Progenitor cell of endocrine pancreas (in vitro differentiated cells): Measurements from ENCODE around the gene ADM2. TPM values are rescaled to one million over a fixed set of nuclear protein-coding genes. Genes with fewer than 3 reads are reported as not detected.
A peak's percentile ranks its signal among the peaks of the same experiment; 100 is the strongest.
"Not testable (repeated sequence)": the region's sequence is repeated elsewhere in the genome, so short reads cannot be mapped to it uniquely, and the experiment has no call there.

Source experiments
- DNase-seq: peaks from one replicate; pipeline ENCODE4 v3.0.0; 2021; ENCODE audit warnings: low spot score; ENCODE audit not compliant: unreplicated experiment
- H3K27ac Mint-ChIP-seq: 2 replicates; pipeline ENCODE4 v1.8.0; 2021; ENCODE audit warnings: mild to moderate bottlenecking, moderate library complexity, mixed read lengths
- H3K27me3 Mint-ChIP-seq: 2 replicates; pipeline ENCODE4 v1.8.0; 2021; ENCODE audit warnings: mixed read lengths
- H3K36me3 Mint-ChIP-seq: 2 replicates; pipeline ENCODE4 v1.8.0; 2022; ENCODE audit warnings: mixed read lengths; ENCODE audit not compliant: insufficient read depth
- H3K4me1 Mint-ChIP-seq: 2 replicates; pipeline ENCODE4 v1.8.0; 2021; ENCODE audit warnings: low read depth, mixed read lengths
- H3K4me3 Mint-ChIP-seq: 2 replicates; pipeline ENCODE4 v1.8.0; 2021; ENCODE audit warnings: low read depth, mild to moderate bottlenecking, moderate library complexity, mixed read lengths
- H3K9me3 Mint-ChIP-seq: 2 replicates; pipeline ENCODE4 v1.8.0; 2021; ENCODE audit warnings: low read depth, mixed read lengths
- CTCF ChIP-seq: fragments of 200-600 bp; sonication (generic); IDR thresholded peaks from one replicate; pipeline ENCODE4 v1.5.0; 2021; ENCODE audit warnings: antibody characterized with exemption, mild to moderate bottlenecking; ENCODE audit not compliant: unreplicated experiment
- total RNA-seq: library from RNA; stranded (reverse); gene quantifications from 2 replicates; pipeline ENCODE4 v1.2.1, GENCODE V29; 2021

The ADM2 gene
- total RNA-seq, 1 donor from 2014 or later: 2.9 TPM

DNA sequence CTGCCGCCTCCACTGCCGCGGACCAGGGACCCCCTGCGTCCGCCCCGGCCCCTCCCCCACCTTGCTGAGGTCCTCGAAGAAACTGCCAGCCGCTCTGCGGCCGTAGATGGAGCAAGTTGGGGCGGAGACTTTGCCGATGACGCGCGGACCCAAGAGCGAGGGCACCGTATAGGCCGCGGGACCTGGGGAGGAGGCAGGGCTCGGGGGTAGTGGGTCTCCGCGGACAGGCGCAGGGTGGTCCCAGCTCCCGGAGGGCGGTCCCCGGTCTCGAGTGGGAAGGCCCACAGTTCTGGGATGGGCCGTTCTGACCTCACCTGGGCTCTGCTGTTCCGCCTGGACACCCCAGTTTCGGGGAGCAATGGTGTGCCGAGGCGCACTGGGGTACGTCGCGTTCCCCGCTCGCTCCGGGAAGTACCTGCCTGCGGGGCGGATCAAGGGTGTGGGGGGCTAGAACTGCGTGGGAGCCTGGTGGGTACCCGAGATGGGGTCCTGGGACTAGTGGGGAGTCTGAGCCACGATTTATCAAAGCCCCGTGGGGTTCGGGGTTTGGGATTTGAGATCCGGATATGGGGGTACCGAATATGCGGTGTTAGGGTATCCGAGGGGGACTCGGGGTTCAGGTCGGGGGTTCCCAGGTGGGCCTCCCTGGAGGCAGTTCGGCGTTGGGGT, 49.7 kb downstream of the ADM2 start:
- H3K27ac Mint-ChIP-seq: no peak overlapping the region
- peaks cover 14% of the 10 kb centered on the region for H3K4me1 Mint-ChIP-seq
- no peak for TF ChIP-seq CTCF
- H3K27me3 Mint-ChIP-seq: peaks cover 39% of the 10 kb centered on the region
- no peaks in the 10 kb centered on the region for H3K36me3 Mint-ChIP-seq
- H3K9me3 Mint-ChIP-seq: no peaks in the 10 kb centered on the region
- no peak for DNase-seq
- peak overlapping the region; percentile 26 for H3K4me3 Mint-ChIP-seq

DNA sequence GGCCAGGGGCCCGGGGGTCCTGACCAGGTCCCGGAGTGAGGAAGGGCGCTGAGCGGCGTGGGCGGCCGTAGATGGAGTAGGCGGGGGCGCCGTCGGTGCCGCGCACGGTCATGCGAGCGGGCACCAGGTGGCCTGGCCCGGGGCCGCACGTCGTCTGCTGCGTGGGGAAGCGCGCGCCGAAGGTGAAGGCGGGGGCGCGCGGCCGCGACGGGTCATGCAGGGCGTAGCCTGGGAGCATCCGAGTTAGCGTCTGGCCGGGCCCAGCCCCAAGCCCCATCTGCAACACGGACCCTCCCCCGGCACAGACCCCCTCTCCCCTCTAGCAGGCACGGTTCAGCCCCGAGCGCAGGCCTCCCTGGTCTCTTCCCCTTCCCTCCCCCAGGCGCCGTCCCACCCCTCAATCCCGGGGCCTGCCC, 50.2 kb downstream of the ADM2 start:
- H3K9me3 Mint-ChIP-seq: no peaks in the 10 kb centered on the region
- H3K27me3 Mint-ChIP-seq: peaks cover 39% of the 10 kb centered on the region
- no peak overlapping the region for H3K27ac Mint-ChIP-seq
- H3K4me1 Mint-ChIP-seq: peaks cover 14% of the 10 kb centered on the region
- TF ChIP-seq CTCF: no peak
- no peak for DNase-seq
- H3K4me3 Mint-ChIP-seq: no peak overlapping the region
- no peaks in the 10 kb centered on the region for H3K36me3 Mint-ChIP-seq

GRCh38 chr22:50531962-50532674, 50.8 kb downstream of the ADM2 start:
- Mint-ChIP-seq H3K27me3 (peaks cover 39% of the 10 kb centered on the region), H3K27ac (no peak overlapping the region), H3K36me3 (no peaks in the 10 kb centered on the region), H3K9me3 (no peaks in the 10 kb centered on the region), H3K4me1 (peaks cover 11% of the 10 kb centered on the region), H3K4me3 (peak overlapping the region; percentile 57)
- no peak for TF ChIP-seq CTCF
- DNase-seq: no peak

GRCh38 chr22:50532824-50533796, 51.8 kb downstream of the ADM2 start:
- H3K27me3 Mint-ChIP-seq: peaks cover 39% of the 10 kb centered on the region
- TF ChIP-seq CTCF: no peak
- H3K27ac Mint-ChIP-seq: peak overlapping the region; percentile 83
- peak overlapping the region; percentile 57 for H3K4me3 Mint-ChIP-seq
- H3K4me1 Mint-ChIP-seq: peaks cover 10% of the 10 kb centered on the region
- DNase-seq: no peak
- H3K9me3 Mint-ChIP-seq: no peaks in the 10 kb centered on the region
- H3K36me3 Mint-ChIP-seq: no peaks in the 10 kb centered on the region

DNA sequence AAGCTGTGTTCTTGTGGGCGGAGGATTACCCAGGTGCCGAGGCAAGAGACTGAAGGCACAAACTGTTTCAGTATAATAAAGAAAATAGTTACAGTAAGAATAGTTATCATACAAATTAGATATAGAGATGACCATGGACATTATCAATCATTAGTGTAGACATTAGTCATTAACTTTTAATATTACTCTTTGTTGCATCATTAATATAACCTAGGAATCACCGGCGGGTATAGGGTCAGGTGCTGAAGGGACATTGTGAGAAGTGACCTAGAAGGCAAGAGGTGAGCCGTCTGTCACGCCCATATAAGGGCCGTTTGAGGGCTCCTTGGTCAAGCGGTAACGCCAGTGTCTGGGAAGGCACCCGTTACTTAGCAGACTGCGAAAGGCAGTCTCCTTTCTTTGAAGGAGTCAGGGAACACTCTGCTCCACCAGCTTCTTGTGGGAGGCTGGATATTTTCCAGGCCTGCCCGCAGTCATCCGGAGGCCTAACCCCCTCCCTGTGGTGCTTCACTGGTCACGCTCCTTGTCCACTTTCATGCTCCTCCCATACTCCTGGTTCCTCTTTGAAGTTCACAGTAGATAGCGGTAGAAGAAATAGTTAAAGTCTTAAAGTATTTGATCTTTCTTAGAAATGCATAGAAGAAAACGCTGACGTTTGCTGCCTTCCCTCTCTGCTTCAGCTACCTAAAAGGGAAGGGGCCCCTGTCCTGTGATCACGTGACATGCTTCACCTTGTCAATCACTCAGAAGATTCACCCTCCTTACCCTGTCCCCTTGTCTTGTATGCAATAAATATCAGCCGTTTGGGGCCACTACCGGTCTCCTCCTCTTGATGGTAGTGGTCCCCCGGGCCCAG, 52.7 kb downstream of the ADM2 start:
- H3K27ac Mint-ChIP-seq, H3K4me1 Mint-ChIP-seq, DNase-seq, H3K36me3 Mint-ChIP-seq, H3K9me3 Mint-ChIP-seq, H3K4me3 Mint-ChIP-seq: not testable (repeated sequence)
- H3K27me3 Mint-ChIP-seq: peaks cover 34% of the 10 kb centered on the region
